DND-41 (cell line): ENCODE data around the gene RASL11B.

Experiments
- ATAC-seq: fragments of 200-7000 bp; cut with Tn5 transposase; 3 replicates; pipeline ENCODE4 v1.9.1; 2021; ENCODE audit warnings: low read depth; ENCODE audit not compliant: insufficient read depth
- DNase-seq: peaks from one replicate; pipeline ENCODE4 v3.0.0-alpha.2; 2020
- H2AFZ ChIP-seq: 2 replicates; pipeline ENCODE4 v1.6.0; 2012; ENCODE audit warnings: low read depth, low read length
- H3K27ac ChIP-seq: 2 replicates; pipeline ENCODE4 v1.5.1; 2012; ENCODE audit warnings: low read length, inconsistent platforms
- H3K27me3 ChIP-seq: fragments of 200-600 bp; sonication (generic); 2 replicates; pipeline ENCODE4 v1.6.0; 2012; ENCODE audit warnings: low read length, mild to moderate bottlenecking, inconsistent platforms; ENCODE audit not compliant: insufficient read depth, poor library complexity
- H3K36me3 ChIP-seq: 2 replicates; pipeline ENCODE4 v1.5.1; 2012; ENCODE audit warnings: low read length, inconsistent platforms; ENCODE audit not compliant: insufficient read depth
- H3K4me1 ChIP-seq: 2 replicates; pipeline ENCODE4 v1.5.1; 2012; ENCODE audit warnings: mild to moderate bottlenecking, low read length; ENCODE audit not compliant: insufficient read depth
- H3K4me2 ChIP-seq: 2 replicates; pipeline ENCODE4 v1.6.0; 2012; ENCODE audit warnings: mild to moderate bottlenecking, moderate library complexity, low read length, inconsistent platforms; ENCODE audit not compliant: insufficient read depth
- H3K4me3 ChIP-seq, 2 experiments: fragments of 200-600 bp in 1 of 2; shearing (Covaris generic) in 1 of 2; 2 replicates each; pipeline ENCODE4 v1.5.1; 2012 to 2016; ENCODE audit warnings: inconsistent platforms in 2 of 2, low read length in 2 of 2, mild to moderate bottlenecking in 2 of 2, low read depth in 1 of 2, moderate library complexity in 1 of 2
- H3K79me2 ChIP-seq: 2 replicates; pipeline ENCODE4 v1.6.0; 2012; ENCODE audit warnings: low read length, inconsistent platforms; ENCODE audit not compliant: insufficient read depth
- H3K9ac ChIP-seq: 2 replicates; pipeline ENCODE4 v1.6.0; 2012; ENCODE audit warnings: low read depth, mild to moderate bottlenecking, inconsistent platforms, low read length, moderate library complexity
- H3K9me3 ChIP-seq: 2 replicates; pipeline ENCODE4 v1.5.1; 2012; ENCODE audit warnings: low read length, moderate library complexity, mild to moderate bottlenecking, inconsistent platforms; ENCODE audit not compliant: insufficient read depth, severe bottlenecking
- H4K20me1 ChIP-seq: 2 replicates; pipeline ENCODE4 v1.6.0; 2012; ENCODE audit warnings: low read length; ENCODE audit not compliant: insufficient read depth
- CTCF ChIP-seq: IDR thresholded peaks from 2 replicates; pipeline ENCODE4 v1.5.1; 2012; ENCODE audit warnings: borderline replicate concordance, low read length, moderate library complexity, mild to moderate bottlenecking; ENCODE audit not compliant: poor library complexity, severe bottlenecking; ENCODE audit errors: extremely low read depth
- EZH2 ChIP-seq: IDR thresholded peaks from 3 replicates; pipeline ENCODE4 v1.6.1; 2012; ENCODE audit warnings: borderline replicate concordance, low read depth, mild to moderate bottlenecking, moderate library complexity, low read length, inconsistent platforms; ENCODE audit not compliant: severe bottlenecking

The RASL11B gene

GRCh38 chr4:52822972-52823701, 39.0 kb upstream of the RASL11B start:
- Histone ChIP-seq H3K4me1 (peaks cover 17% of the 10 kb centered on the region), H3K27ac (no peak overlapping the region)
- no peak for ATAC-seq

GRCh38 chr4:52823702-52824092, 38.4 kb upstream of the RASL11B start:
- no peak overlapping the region for H3K4me3 ChIP-seq

More at GRCh38 chr4:52822972-52823701, 39.0 kb upstream of the RASL11B start:
- no peak overlapping the region for H2AFZ ChIP-seq
- no peak for DNase-seq
- no peak overlapping the region for H3K9ac ChIP-seq
- H3K36me3 ChIP-seq, result no peaks in the 10 kb centered on the region
- H3K9me3 ChIP-seq, result no peaks in the 10 kb centered on the region
- no peaks in the 10 kb centered on the region for H4K20me1 ChIP-seq
- TF ChIP-seq CTCF (no peak), EZH2 (no peak)
- H3K79me2 ChIP-seq, result no peaks in the 10 kb centered on the region
- no peak overlapping the region for H3K4me2 ChIP-seq
- H3K4me3 ChIP-seq, result no peak overlapping the region
- no peaks in the 10 kb centered on the region for H3K27me3 ChIP-seq

GRCh38 chr4:52824270-52824602, 37.9 kb upstream of the RASL11B start:
- Histone ChIP-seq H4K20me1 (no peaks in the 10 kb centered on the region), H3K9me3 (no peaks in the 10 kb centered on the region), H3K9ac (no peak overlapping the region), H3K27me3 (no peaks in the 10 kb centered on the region), H3K4me2 (no peak overlapping the region), H3K4me3 (no peak overlapping the region), H2AFZ (no peak overlapping the region), H3K79me2 (no peaks in the 10 kb centered on the region), H3K27ac (no peak overlapping the region), H3K36me3 (no peaks in the 10 kb centered on the region), H3K4me1 (peaks cover 17% of the 10 kb centered on the region)
- TF ChIP-seq CTCF (no peak), EZH2 (no peak)
- ATAC-seq (no peak), DNase-seq (no peak)

More at GRCh38 chr4:52823702-52824092, 38.4 kb upstream of the RASL11B start:
- Histone ChIP-seq H3K79me2 (no peaks in the 10 kb centered on the region), H3K9me3 (no peaks in the 10 kb centered on the region), H3K9ac (no peak overlapping the region), H3K27ac (no peak overlapping the region), H3K27me3 (no peaks in the 10 kb centered on the region), H4K20me1 (no peaks in the 10 kb centered on the region), H2AFZ (no peak overlapping the region), H3K4me2 (no peak overlapping the region), H3K4me1 (peaks cover 17% of the 10 kb centered on the region), H3K36me3 (no peaks in the 10 kb centered on the region)
- DNase-seq (no peak), ATAC-seq (no peak)
- TF ChIP-seq EZH2 (no peak), CTCF (no peak)
